NCI-H2029 treated with DMSO at 0.1 percent for 48 hours (cell line): Measurements from ENCODE around the gene GRIP2.

Experiments used
- DNase-seq: peaks from one replicate; lab custom pipeline; 2025; lab: John Stamatoyannopoulos, UW

Gene GRIP2

DNA sequence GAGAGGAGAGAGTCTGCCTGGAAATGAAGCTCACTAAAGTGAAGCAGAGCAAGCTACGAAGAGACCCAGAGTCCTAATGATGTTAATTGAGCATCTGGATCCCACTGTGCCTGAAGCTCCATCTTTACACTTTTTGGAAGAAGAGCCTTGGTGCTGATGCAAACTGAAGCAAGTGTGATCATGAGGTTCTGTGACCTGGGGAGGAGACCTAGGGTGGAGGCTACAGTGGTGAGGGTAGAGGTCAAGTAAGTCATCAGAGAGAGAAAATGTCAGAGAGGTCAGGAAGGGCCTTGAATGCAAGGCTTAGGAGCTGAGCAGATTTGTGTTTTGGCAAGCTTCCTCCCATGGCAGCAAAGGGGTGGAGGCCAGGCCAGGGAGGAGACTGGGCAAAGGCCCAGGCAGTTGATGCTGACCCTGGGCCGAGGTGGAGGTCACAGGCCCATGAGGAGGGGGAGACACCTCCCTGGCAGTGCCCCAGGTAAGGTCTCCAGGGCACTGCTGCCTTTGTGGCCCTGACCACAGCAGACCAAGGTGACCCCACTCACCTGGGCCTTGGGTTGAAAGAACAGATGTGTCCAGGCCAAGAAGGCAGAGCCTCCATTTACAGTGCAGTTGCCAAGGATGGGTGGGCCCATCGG lies 1.6 kb downstream of the GRIP2 start:
- DNase-seq, result no peak

DNA sequence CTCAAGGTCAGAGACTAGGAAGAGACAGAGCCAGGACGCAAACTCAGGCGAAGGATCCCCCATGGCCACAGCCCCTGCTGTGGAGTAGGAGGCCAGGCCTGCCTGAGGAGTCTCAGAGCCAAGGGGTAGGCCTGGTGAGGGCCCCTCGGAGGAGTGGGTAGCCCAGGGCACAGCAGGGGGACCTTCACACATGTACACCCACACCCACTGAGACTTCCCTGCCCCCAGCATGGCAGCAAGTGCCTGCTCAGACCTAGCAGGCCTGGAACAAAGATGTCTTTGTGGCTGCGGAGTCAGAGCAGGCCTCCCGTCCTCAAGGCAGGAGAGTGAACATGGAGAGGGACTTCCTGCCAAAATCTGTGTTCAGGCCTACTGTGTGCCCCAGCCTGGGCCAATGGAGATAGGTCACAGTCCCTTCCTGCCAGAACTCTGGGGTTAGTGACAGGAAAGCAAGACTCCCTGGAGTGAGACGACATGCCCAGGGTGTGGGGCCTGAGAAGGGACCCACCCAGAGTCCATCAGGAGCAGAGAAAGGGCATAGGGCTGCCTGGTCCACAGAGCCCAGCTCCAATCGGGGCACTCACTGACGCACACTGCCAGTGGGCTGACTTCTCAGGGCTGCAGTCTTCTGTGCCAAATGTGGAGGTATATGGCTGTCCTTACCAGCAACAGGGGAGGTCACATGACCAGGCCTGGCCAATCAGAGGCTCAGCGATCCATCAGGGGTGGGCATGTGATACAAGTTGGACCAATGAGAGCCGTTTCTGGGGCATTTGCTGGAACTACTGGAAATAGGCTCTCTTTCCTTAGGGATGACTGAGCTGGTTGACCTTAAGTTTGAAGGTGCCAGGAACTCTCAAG lies 2.3 kb downstream of the GRIP2 start:
- no peak for DNase-seq

DNA sequence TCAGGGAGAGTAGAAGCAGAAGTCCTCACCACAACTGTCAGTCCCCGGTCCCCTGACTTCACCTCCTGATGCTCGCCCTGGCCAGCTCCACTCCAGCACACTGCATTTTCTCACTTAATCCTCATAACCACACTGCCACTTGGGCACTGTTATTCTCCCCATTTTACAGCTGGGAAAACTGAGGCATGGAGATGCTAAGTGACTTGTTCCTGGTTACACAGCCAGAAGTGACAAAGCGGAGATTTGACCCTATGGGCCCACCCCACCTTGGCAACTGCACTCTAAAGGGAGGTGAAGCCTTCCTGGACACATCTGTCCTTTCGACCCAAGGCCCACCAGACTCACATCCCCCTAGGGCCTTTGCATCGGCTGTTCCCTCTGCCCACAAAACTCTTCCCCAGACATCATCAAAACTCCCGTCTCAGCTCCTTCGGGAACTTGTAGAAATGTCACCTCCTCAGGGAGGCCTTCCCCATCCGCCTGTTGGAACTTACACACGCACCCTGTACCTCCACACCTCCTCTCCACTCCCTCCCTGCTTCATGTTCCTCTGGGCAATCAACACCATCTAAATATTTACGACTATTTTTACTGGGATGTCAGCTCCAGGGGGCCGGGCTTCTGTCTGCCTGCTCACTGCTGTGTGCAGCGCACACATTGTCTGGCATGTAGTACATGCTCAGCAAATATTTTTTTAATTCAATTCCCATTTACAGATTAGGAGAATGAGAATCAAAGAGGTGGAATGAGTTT lies 3.1 kb downstream of the GRIP2 start:
- DNase-seq, result no peak

DNA sequence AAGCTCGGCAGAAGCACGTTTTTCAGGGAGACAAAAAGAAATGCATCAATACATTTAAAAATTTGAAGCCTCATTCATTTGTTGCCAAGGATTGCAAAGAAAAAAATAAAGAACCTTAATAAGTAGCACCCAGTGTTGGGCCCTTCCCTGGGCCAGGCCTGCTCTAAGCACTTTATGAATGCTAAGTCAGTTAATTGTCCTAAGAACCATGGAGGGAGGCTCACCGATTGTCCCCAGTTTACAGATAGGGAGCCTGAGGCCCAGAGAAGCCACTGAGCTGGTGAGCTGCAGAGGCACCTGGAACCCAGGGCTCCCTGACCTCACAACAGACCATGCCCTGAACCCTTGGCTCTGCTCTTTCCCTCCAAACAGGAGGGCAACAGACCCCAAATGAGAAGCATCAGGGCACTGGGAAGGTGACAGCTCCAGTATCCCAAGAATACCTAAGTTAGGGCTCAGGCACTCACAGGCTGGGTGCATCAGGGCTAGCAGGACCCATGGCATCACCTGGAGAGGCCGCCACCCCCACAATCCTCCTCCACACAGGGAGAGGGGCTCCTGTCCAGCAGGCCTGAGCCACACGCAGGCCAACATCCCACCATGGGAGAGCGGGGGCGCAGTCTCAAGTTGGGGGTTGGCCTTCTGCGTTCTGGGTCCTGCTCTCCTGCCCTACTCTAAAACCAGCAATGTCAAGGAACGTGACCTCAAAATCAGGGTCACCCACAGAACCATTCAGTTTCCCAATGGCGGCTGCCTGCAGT lies 3.9 kb downstream of the GRIP2 start:
- no peak for DNase-seq

DNA sequence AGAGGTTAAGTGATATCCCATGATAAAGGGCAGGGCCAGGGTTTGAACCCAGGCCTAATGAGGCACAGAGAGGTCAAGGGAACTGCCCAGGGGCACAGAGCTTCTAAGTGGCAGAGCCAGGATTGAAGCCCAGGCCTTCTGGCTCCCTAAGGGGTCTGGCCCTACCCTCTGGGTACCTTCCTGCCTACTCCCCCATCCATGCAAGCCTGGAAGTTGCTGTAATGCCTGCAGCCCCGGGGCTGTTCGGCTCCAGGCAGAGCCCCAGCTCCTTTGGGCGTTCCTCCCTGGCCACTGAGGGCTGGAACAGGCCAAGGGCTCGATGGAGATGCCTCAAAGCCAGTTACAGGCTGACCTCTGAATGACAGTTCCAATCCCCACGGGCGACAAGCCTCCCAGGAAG lies 4.5 kb downstream of the GRIP2 start:
- no peak for DNase-seq

DNA sequence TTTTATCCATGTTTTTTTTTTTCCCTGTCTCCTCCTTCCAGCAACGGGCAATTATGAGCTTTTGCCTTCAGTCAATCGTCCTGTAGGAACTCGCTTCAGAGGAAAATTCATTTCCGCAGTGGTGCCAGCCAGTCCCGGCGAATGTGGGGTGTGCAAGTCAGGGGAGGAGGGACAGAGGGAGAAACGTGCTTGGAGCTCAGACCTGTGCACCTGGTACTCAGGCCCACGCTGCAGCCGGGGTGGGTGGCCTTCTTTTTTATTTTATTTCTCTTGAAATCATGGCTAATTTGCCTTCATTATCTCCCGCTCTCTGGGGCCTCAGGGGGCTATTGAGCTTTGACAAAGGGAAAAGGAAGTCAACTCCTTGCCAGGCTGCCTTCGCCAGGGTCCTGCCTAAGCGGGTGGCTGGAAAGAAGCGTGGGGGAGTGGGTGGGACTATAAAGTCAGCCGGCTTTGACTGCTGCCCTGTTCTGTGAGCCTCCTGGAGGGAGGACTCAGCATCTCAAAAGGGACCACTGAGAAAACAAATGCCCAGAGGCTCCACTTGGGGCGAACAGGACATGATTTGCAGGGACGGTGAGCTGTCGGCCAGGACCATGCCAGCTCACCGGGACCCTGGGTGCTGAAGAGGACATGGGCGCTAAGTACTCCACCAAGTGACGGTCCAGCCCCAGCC lies 5.5 kb downstream of the GRIP2 start:
- no peak for DNase-seq

DNA sequence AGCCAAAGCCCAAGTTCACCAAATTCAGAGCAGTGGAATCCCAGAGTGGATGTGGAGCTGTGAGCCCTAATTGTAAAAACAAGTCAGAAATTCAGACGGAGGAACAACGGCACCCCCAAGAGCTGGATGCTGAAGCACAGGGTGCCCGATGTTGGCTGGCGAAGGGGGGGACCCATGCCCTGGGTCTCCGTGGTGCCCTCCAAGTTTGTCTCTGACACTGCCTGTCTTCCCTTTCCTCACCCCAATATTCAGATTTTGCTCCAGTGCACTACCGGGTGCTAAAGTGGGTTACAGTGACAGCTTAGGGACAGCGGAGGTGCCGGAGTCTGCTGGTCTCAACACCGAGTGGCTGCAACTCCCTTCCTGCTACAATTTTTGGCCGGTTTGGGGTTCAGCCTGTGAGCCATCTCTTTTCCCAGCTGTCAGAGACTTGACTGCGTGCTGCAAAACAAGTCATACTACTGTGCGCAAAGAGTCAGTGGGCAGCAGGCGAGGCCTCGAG lies 6.6 kb downstream of the GRIP2 start:
- no peak for DNase-seq

DNA sequence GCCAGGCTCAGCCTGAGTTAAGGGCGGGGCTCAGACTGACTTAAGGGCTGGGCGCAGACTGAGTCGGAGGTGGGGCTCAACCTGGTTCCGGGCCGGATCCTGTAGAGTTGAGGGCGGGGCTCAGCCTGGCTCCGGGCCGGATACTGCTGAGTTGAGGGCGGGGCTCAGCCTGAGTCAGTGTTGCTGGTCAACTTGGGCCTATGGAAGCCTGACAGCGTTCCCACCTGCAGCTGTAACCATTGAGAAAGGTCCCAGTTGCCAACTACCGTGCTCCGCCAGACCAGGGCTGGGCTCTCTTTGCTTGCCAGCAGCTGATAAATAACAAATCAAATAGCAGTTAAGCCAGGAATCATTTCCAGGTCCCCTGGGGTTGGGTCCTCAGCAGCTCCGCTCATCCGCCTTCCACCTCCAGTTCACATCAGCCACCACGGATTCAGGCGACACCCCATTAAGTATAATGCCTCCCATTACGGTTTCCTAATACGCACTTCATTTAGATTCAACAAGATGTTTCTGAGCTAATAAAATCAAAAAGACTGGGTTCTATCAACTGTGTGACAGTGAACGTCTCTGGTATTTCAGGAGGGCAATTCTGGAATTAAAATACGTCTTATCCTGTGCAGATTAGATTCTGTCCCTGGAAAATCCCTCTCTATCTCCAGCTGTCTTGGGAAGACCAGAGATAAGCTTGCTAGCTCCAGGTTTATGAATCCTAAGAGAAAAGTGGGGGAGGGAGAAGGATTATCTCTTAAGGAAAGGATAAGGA lies 7.3 kb downstream of the GRIP2 start:
- no peak for DNase-seq

DNA sequence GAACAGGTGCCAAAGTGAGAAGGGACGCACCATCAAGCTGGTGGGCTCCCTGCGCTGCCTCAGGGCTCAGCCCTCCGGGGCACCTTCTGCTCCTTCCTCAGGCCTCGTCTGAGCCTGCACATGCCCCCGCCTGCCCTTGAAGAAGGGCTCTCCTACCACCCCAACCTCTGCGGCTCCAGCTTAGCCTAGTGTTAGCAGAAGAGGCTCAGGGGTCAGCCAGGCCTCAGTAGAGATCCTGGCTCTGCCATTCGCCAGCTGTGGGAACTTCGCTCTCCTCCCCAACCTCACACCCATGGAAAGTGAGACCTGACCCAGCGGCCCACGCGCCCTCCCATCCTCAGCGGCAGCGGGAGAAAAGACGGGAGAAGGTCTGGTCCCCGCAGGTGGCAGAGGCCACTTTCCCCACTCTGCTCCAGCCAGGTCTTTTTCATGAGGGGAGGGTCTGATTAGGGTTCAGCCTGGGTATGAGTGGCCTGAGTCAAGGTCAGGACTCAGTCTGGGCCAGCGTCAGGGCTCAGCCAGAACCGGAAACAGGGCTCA lies 8.2 kb downstream of the GRIP2 start:
- no peak for DNase-seq

DNA sequence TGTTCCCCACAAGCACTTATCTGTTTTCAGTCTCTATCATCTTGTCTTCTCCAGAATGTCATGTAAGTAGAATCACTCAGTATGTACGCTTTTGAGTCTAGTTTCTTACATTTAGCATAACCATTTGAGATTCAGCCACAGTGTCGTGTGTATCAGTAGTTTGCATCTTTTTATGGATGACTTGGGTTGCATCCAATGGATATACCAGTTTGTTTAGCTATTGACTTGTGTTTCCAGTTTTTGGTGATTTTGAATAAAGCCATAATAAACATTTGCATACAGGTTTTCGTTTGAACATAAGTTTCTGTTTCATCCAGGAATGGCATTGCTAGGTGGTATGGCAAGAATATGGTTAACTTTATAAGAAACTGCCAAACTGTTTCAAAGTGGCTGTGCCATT lies 12.1 kb downstream of the GRIP2 start:
- DNase-seq, result no peak

DNA sequence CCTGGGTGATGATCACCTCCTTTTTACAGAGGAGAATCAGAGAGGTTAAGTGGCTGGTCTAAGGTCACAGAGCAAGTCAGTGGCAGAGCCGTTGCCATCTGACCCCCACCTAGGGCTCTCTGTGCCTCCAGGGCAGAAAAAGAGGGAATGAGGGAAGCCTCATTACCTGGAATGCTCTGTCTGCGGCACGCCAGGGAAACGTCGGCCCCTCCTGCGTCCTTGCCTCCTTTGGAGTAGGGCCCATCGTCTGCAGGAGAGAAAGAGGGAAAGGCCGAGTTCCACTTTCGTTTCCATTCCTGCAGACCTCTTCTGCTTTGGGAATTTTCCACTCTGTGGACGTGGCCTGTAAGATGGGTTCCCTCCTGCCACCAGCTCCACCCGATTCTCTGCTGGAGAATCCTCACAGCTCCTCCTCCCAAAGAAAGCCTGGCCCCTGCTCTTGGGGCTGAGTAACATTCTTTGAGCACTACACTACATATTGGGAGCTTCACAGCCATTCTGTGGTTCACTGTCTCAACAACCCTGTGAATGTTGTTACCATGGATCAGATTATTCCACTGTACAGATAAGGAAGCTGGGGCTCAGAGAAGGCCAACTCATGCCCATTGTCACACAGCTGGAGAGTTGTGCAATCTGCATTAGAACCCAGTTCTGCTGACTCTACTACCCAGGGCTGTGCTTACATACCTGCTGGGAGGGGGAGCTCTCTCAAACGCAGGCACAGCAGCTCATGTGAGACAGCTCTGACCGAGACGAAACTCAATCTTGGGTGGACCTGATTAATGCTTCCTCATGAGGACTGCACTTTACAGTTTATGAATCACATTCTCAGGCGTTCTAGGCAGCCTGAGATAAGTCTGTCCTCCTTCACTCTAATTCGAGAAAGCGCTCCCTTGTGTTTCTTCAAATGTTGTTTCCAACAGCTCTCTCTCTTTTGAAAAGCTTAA lies 14.2 kb downstream of the GRIP2 start:
- DNase-seq, result no peak

DNA sequence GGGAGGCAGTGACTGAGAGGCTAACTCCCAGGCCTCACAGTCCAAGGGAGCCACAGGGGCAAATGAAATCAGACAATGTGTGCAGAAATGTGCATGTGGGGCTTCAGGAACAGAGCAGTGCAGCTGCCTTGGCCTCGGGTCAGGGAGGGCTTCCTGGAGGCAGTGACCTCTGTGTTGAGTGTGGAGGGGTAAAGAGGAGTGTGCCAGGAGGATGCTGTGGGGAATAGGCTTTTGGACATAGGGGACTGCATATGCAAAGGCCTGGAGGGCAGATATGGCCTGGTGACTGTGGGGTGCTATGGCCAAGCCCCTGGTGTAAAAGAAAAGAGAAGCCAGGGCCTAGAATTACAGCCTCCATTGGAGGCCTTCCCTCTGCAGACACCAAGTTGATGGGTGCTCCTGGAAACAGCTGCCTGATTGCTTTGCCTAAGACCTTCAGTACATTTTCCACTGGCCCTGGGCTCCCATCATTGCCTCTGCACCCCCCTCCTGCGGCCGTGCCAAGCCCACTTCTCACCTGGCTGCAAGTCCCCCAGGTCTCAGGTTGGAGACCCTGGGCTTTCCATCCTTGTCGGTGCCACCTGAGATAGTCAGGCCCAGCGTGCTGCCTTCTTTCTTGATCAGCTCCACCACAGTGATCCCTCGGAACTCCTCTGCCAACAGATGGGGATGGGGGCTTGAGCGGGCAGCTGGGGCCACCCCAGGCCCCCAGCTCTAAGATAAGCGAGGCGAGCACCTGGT lies 15.1 kb downstream of the GRIP2 start:
- DNase-seq, result no peak

DNA sequence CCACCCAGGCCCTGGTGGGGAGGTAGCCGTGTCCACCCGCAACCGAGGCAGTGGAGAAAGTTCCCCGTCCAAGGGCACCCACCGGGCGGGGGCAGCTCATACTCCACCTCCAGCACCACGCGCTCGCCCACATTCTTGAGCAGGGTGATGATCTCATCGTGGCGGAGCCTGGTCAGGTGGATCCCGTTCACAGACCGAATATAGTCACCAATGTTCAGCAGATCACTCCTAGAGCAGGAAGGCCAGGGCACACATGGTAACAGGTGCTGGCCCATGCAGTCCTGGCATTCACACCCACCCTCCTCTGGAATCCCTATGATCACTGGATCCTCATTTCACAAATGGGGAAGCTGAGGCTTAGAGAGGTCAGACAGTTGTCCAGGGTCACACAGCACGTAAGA lies 15.8 kb downstream of the GRIP2 start:
- DNase-seq, result no peak

DNA sequence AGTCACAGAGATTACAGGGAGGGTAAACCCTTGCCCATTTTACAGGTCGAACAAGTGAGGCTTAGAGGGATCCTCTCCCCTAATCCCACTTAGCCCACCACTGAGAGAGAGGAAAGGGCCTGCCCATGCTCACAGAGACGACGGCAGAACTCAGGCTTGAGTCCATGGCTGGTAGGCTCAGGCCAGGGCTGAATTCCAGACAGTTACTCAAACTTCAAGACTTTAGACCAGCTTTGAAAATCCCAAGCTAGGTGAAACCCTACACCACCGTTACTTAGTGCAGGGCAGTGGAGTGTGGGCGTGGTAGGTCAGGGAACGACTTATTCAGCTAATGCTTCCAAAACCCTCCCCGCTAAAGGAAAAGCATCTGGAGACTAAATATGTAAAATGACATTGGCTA lies 16.4 kb downstream of the GRIP2 start:
- no peak for DNase-seq

DNA sequence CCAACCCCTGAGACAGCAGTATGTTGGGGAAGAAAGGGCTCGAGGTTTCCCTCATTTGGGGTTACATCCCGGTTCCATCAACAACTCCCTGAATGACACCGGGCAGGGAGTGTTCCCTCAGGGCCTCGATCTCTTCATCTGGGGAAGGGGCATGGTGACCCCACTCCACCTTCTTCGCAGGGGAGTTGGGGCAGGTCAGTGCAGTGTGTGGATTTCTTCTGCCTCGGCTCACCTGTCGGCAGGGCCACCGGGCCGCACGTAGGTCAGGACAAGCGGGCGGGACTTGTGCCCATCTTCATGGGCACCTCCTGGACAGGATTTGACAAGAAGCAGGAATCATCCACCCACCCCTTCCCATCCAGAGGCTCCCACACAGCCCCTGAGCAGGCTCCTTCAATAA lies 17.4 kb downstream of the GRIP2 start:
- DNase-seq, result no peak

DNA sequence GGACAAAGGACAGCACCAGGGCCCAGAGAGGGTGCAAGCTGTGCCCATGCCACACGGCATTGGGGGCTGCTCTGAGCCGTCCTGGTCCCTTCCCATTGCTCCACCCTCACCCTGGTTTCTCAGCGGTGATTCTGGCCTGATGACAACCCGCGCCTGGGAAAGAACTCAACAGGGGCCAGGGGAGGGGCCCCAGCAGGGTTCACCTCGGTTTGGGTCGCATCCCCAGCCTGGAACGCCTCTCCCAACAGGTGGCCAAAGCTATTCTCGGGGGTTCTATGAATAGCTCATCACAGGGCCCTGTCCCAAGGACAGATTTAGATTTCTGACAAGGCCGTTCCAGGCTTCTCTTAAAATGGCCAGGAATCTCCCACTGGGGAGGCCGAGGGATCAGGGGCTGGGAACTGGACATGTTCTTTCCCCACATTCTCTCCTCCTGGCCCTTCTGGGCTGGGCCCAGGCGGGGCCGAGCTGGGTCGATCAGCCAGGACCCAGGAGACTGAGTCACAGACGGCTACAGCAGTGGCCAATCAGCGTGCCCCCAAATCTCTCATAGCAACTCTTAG lies 17.9 kb downstream of the GRIP2 start:
- DNase-seq, result no peak

DNA sequence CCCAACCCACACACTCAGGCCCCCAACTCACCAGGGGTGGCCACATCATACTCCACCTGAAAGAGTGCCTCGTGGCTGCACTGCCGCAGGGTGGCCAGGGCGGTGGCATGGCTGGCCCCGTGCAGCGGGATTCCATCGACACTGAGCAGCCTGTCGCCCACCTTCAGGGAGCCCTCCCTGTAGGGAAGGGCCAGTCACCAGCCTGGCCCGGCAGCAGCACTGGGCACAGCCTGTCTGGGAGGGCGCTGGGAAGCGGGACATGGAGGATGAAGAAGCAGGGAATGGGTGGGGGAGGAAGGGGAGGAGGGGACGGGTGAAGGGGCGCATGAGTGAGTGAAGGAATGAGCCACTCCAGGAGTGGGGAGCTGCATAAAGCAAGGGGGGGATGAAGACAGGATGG lies 18.5 kb downstream of the GRIP2 start:
- no peak for DNase-seq

DNA sequence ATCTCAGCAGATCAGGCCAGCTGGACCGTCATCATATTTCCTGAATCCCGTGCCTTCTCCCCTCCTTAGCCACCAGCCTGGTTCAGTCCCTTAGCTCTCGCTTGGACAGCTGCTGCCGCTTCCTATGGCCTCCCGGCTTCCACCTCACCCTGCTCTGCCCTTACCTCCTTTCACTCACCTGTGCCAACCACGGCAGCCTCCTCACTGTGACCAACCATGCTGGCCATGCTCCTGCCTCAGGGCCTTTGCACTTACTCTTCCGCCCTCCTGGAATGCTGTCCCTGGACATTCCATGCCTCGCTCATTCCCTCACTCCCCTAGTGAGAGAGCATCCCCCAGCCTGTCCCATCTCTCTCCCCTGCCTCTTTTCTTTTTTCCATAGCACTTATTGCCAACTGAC lies 19.2 kb downstream of the GRIP2 start:
- DNase-seq, result no peak
